ENCODE data around the gene NXPH1.

DNA sequence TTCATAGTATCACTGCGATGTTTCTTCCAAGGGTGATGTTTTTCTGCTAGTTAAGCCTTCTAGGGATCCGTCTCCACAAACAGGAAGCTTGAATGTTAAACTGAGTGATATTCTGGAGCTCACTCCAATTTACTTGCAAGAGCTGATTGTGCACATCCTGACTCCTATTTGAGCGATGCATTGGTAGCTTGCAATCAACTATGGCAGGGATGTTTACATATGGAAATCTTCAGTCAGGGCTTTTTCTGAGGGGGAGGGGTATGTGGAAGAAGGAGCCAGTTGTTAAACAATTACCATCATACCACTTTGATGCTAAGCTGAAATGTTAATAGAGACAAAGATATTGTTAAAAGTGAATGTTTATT lies 43.2 kb upstream of the NXPH1 start:
- TF ChIP-seq CTCF (IDR thresholded peaks at IDR 0.05) (no peak), POLR2A (IDR thresholded peaks at IDR 0.05) (no peak)

Measured in testis (tissue), 2 donors.